HCT116 (cell line): ENCODE data around the gene HCN4. TPM values are rescaled to one million over a fixed set of nuclear protein-coding genes. Genes with fewer than 3 reads are reported as not detected.

Experiments
- ATAC-seq: fragments of 200-7000 bp; cut with Tn5 transposase; 2 replicates; pipeline ENCODE4 v1.9.1; 2020; ENCODE audit warnings: mild to moderate bottlenecking, moderate library complexity
- BruUV-seq: library from RNA; stranded (reverse); fragments of 400-500 nt; replicated peaks from 2 replicates; lab custom pipeline; 2021; lab: Mats Ljungman, UMichigan
- CTCF ChIA-PET: fragments of 300-600 bp; sonication (Branson Sonifier 250); formaldehyde crosslinking; loops from one replicate; lab custom pipeline; 2021; ENCODE audit warnings: antibody characterized with exemption; lab: Charles Lee
- POLR2A ChIA-PET: fragments of 300-600, 350-600 bp; sonication (Branson Sonifier 250); formaldehyde crosslinking; loops from one replicate; lab custom pipeline; 2021; ENCODE audit warnings: antibody characterized with exemption; lab: Charles Lee
- RAD21 ChIA-PET, 2 experiments: fragments of 300-600 bp; sonication (Branson Sonifier 250); formaldehyde crosslinking; loops; one replicate each; lab custom pipeline; 2023; ENCODE audit warnings: low total read pairs in 2 of 2; ENCODE audit not compliant: uncharacterized antibody in 2 of 2, unreplicated experiment in 2 of 2, low non-redundant PET in 1 of 2; lab: Charles Lee
- DNase-seq: peaks from one replicate; pipeline ENCODE4 v3.0.0-alpha.2; 2010; ENCODE audit warnings: low read depth, low spot score
- H2AFZ ChIP-seq: fragments of 200-600 bp; shearing (Covaris generic), sonication (generic); 2 replicates; pipeline ENCODE4 v1.6.1; 2017; ENCODE audit warnings: low read depth, mixed run types, mixed read lengths, antibody characterized with exemption, low read length; ENCODE audit not compliant: poor library complexity, severe bottlenecking
- H3K27ac ChIP-seq: 2 replicates; pipeline ENCODE4 v1.5.1; 2012; ENCODE audit warnings: low read depth, low read length
- H3K27me3 ChIP-seq: fragments of 200-600 bp; sonication (generic); 2 replicates; pipeline ENCODE4 v1.6.1; 2016; ENCODE audit warnings: mixed run types, low read length, mixed read lengths; ENCODE audit not compliant: insufficient read depth
- H3K36me3 ChIP-seq, 2 experiments: fragments of 200-500 bp in 1 of 2; fragments of 200-600 bp in 1 of 2; sonication (Bioruptor generic) in 1 of 2; sonication (generic) in 1 of 2; 2 replicates each; pipeline versions ENCODE4 v1.5.1 to v1.6.1; 2014 to 2016; ENCODE audit warnings: low read length in 2 of 2, inconsistent platforms in 1 of 2, mixed read lengths in 1 of 2, mixed run types in 1 of 2; ENCODE audit not compliant: insufficient read depth in 2 of 2, control insufficient read depth in 1 of 2
- H3K4me1 ChIP-seq, 2 experiments: fragments of 200-600 bp in 1 of 2; sonication (generic) in 1 of 2; 2 replicates each; pipeline versions ENCODE4 v1.5.1 to v1.6.1; 2012 to 2017; ENCODE audit warnings: low read length in 2 of 2, inconsistent platforms in 1 of 2, mild to moderate bottlenecking in 1 of 2, mixed read lengths in 1 of 2, mixed run types in 1 of 2, moderate library complexity in 1 of 2; ENCODE audit not compliant: insufficient read depth in 2 of 2, control insufficient read depth in 1 of 2
- H3K4me2 ChIP-seq: fragments of 200-600 bp; sonication (generic); 2 replicates; pipeline ENCODE4 v1.6.1; 2017; ENCODE audit warnings: mixed run types, low read length, mixed read lengths
- H3K4me3 ChIP-seq, 2 experiments: fragments of 200-600 bp in 1 of 2; sonication (generic) in 1 of 2; replicated peaks in 1 of 2; 2 replicates each; pipeline ENCODE4 v1.5.1; 2011 to 2016; ENCODE audit warnings: low read length in 2 of 2, control low read depth in 1 of 2, low read depth in 1 of 2, mild to moderate bottlenecking in 1 of 2, mixed read lengths in 1 of 2, mixed run types in 1 of 2
- H3K79me2 ChIP-seq: fragments of 200-600 bp; sonication (generic); 2 replicates; pipeline ENCODE4 v1.6.1; 2017; ENCODE audit warnings: mild to moderate bottlenecking, mixed run types, low read length, moderate library complexity, mixed read lengths; ENCODE audit not compliant: insufficient read depth
- H3K9ac ChIP-seq: fragments of 200-600 bp; sonication (generic); 2 replicates; pipeline ENCODE4 v1.6.1; 2016; ENCODE audit warnings: low read length, mixed read lengths
- H3K9me2 ChIP-seq: fragments of 200-600 bp; sonication (generic), shearing (Covaris generic); 2 replicates; pipeline ENCODE4 v1.6.1; 2017; ENCODE audit warnings: mixed run types, mild to moderate bottlenecking, moderate library complexity; ENCODE audit not compliant: insufficient read depth
- H3K9me3 ChIP-seq, 2 experiments: fragments of 200-500 bp in 1 of 2; fragments of 200-600 bp in 1 of 2; sonication (Bioruptor generic) in 1 of 2; sonication (generic) in 1 of 2; 2 replicates each; pipeline ENCODE4 v1.6.1; 2014 to 2017; ENCODE audit warnings: low read length in 2 of 2, mixed read lengths in 2 of 2, inconsistent platforms in 1 of 2, low read depth in 1 of 2, mild to moderate bottlenecking in 1 of 2, mixed run types in 1 of 2, moderate library complexity in 1 of 2; ENCODE audit not compliant: control insufficient read depth in 1 of 2, insufficient read depth in 1 of 2
- H4K20me1 ChIP-seq: fragments of 200-600 bp; sonication (generic), shearing (Covaris generic); 2 replicates; pipeline ENCODE4 v1.6.1; 2017; ENCODE audit warnings: mixed run types, mild to moderate bottlenecking, moderate library complexity; ENCODE audit not compliant: insufficient read depth
- CEBPB ChIP-seq: IDR thresholded peaks from 2 replicates; pipeline ENCODE4 v1.6.1; 2012; ENCODE audit warnings: low read depth
- EZH2 ChIP-seq: fragments of 200-600 bp; sonication (generic); IDR thresholded peaks from 2 replicates; pipeline ENCODE4 v1.6.1; 2017; ENCODE audit warnings: antibody characterized with exemption, mixed run types
- EZH2phosphoT487 ChIP-seq: fragments of 200-600 bp; IDR thresholded peaks from 2 replicates; pipeline ENCODE4 v1.6.1; 2018; ENCODE audit warnings: antibody characterized with exemption, borderline replicate concordance
- POLR2A ChIP-seq: IDR thresholded peaks from 2 replicates; pipeline ENCODE4 v1.7.0; 2011; ENCODE audit warnings: borderline replicate concordance; ENCODE audit not compliant: insufficient read depth, insufficient read length; ENCODE audit errors: extremely low read depth
- POLR2AphosphoS5 ChIP-seq: IDR thresholded peaks from 2 replicates; pipeline ENCODE4 v1.6.1; 2011; ENCODE audit warnings: mild to moderate bottlenecking, low read depth, low read length, moderate library complexity
- SIN3A ChIP-seq: IDR thresholded peaks from 2 replicates; pipeline ENCODE4 v1.6.1; 2012; ENCODE audit warnings: low read depth
- SRF ChIP-seq: IDR thresholded peaks from 2 replicates; pipeline ENCODE4 v1.6.1; 2012; ENCODE audit warnings: low read depth
- ZFX ChIP-seq: fragments of 450-650 bp; IDR thresholded peaks from 2 replicates; pipeline ENCODE4 v1.6.1; 2017
- ZNF274 ChIP-seq: fragments of 200-500 bp; sonication (Bioruptor generic); IDR thresholded peaks from 2 replicates; pipeline ENCODE4 v1.6.1; 2014; ENCODE audit warnings: mild to moderate bottlenecking, low read depth, low read length, inconsistent platforms
- intact Hi-C: fragments of 100-400 bp; cut with micrococcal nuclease; formaldehyde crosslinking; loops from 2 replicates; pipeline ENCODE4 v1.10.0; 2022
- total RNA-seq: library from RNA; stranded (reverse); gene quantifications from one replicate; pipeline ENCODE4 v1.2.1, GENCODE V29; 2021; ENCODE audit not compliant: unreplicated experiment

Gene HCN4
- total RNA-seq, 1 experiment from 2014 or later = 1.7 TPM

GRCh38 chr15:73270366-73271097 is 98.2 kb downstream of the HCN4 start:
- POLR2A ChIA-PET = no interaction called here
- CTCF ChIA-PET = interaction anchor here (4.5 kb wide), 1 partner anchor 29 kb away, joined by 22 read pairs; no protein-coding TSS in a partner anchor
- intact Hi-C loops = loop anchor here (5.0 kb wide), 1 partner anchor 488 kb away; the partner anchor contains the start of gene ADPGK
- RAD21 ChIA-PET = interaction anchor here in 1 of 2 experiments (0.6 kb wide), 1 partner anchor 29 kb away, joined by 4 read pairs; no protein-coding TSS in a partner anchor
- Histone ChIP-seq H3K9me2 (no peaks in the 10 kb centered on the region), H3K4me2 (no peak overlapping the region), H3K4me3 (no peak overlapping the region), H3K9me3 (no peaks in the 10 kb centered on the region), H3K9ac (no peak overlapping the region), H3K79me2 (no peaks in the 10 kb centered on the region), H2AFZ (no peak overlapping the region), H3K4me1 (no peaks in the 10 kb centered on the region), H3K36me3 (no peaks in the 10 kb centered on the region), H3K27me3 (no peaks in the 10 kb centered on the region), H4K20me1 (no peaks in the 10 kb centered on the region), H3K27ac (no peak overlapping the region)
- no peak for DNase-seq
- BruUV-seq = no TSS peak
- ATAC-seq = no peak
- TF ChIP-seq EZH2 (no peak), EZH2phosphoT487 (no peak), ZFX (no peak), POLR2AphosphoS5 (no peak), ZNF274 (no peak), SRF (no peak), SIN3A (no peak), POLR2A (no peak), CEBPB (no peak)

Other genes starting within 250 kb of the HCN4 start
- gene REC114, start 74.2 kb upstream of the HCN4 start, total RNA-seq = not detected